ENCODE data around the gene EPS8L2.

DNA sequence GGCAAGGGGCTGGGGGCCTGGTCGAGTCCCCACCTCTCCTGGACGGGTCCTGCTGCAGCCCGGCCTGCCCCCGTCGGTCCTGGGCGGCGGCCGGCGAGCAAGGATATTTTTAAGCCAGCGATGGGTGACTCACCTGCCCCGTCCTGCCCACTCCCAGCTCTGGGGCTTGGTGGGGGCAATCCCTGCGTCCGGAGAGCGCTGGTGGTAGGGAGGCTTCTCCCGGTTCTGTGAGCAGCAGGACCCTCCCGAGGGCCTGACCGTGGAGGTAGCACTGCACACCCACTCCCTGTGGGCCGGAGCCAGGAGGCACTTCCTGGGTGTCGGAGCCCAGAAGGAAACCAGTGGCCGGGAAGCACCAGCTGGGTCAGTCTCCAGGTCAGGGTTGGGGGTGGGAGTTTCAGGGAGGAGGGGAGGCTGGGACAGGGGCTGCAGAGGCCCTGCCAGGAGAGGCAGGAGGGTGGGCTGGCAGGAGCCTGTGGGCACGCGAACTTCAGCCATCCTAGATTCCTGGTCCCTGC is 467 bp downstream of the EPS8L2 start:
- no peak for TF ChIP-seq CTCF (IDR thresholded peaks at IDR 0.05)
- TF ChIP-seq POLR2A (IDR thresholded peaks at IDR 0.05): no peak
